Neutrophil (primary cell): ENCODE data around the gene RCAN3.
"Not testable (repeated sequence)": the region's sequence is repeated elsewhere in the genome, so short reads cannot be mapped to it uniquely, and the experiment has no call there.

Experiments used
- H3K27ac ChIP-seq: fragments of 200-600 bp; sonication (generic); 2 replicates; pipeline ENCODE4 v1.5.1; 2016; ENCODE audit warnings: mild to moderate bottlenecking, moderate library complexity
- H3K27me3 ChIP-seq: fragments of 200-600 bp; sonication (generic); 2 replicates; pipeline ENCODE4 v1.6.0; 2016; ENCODE audit warnings: mild to moderate bottlenecking
- H3K36me3 ChIP-seq: fragments of 200-600 bp; sonication (generic); 2 replicates; pipeline ENCODE4 v1.5.1; 2017
- H3K4me1 ChIP-seq, 2 experiments: fragments of 200-600 bp in 1 of 2; sonication (generic) in 1 of 2; 1 replicate in 1 of 2; 2 replicates in 1 of 2; pipeline versions ENCODE4 v1.5.1 to v1.6.1; 2013 to 2016; ENCODE audit warnings: low read depth in 1 of 2, low read length in 1 of 2, mild to moderate bottlenecking in 1 of 2, moderate library complexity in 1 of 2; ENCODE audit not compliant: control insufficient read depth in 1 of 2, insufficient read depth in 1 of 2
- H3K4me3 ChIP-seq, 2 experiments: fragments of 200-600 bp in 1 of 2; sonication (generic) in 1 of 2; 1 replicate in 1 of 2; 2 replicates in 1 of 2; pipeline ENCODE4 v1.5.1; 2013 to 2016; ENCODE audit warnings: low read depth in 1 of 2, low read length in 1 of 2, mild to moderate bottlenecking in 1 of 2, moderate library complexity in 1 of 2
- H3K9me3 ChIP-seq: fragments of 200-600 bp; sonication (generic); 2 replicates; pipeline ENCODE4 v1.5.1; 2016
- TF ChIP-seq, protein P1 (sequence below): fragments of 200-600 bp; sonication (generic); IDR thresholded peaks from 2 replicates; pipeline ENCODE4 v1.5.1; 2016; ENCODE audit warnings: antibody characterized with exemption

The RCAN3 gene

DNA sequence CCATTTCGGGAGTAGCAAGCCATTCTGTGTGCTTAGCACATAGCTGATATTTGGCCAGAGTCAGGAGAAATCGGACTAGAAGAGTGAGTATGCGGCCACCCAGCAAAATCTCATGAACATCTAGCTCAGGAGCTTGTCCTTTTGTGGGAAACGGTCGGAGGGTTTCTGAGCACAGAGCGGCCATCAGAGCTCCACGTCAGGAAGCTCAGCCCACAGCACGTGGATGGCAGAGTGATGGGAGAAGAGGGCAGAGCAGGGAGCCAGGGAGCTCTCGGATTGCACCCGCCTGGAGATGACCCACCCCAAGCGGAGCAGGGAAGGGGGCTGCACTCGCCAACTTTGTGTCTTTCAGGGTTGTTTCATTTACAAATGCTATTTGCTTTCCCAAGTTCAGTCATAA lies 13.9 kb downstream of the RCAN3 start:
- no peaks in the 10 kb centered on the region for H3K9me3 ChIP-seq
- H3K4me1 ChIP-seq = no peaks in the 10 kb centered on the region
- no peaks in the 10 kb centered on the region for H3K36me3 ChIP-seq

DNA sequence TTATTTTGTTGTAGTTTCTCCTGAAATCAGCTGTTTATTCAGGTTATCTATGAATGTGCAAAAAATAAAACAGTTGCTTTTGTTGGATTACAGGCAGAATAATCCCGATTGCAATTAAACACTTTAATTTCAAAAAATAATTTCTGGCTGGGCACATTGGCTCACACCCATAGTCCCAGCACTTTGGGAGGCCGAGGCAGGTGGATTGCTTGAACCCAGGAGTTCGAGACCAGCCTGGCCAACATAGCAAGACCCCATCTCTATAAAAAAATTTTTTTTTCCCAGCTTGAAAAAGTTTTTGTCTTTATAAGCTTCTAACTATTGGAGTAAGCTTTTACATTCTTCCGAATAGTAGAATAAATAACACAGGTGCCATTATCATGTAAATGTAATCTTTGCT lies 15.3 kb downstream of the RCAN3 start:
- Histone ChIP-seq H3K4me3 (no peak overlapping the region), H3K36me3 (no peaks in the 10 kb centered on the region), H3K27me3 (no peaks in the 10 kb centered on the region), H3K27ac (no peak overlapping the region), H3K4me1 (no peaks in the 10 kb centered on the region), H3K9me3 (no peaks in the 10 kb centered on the region)
- TF ChIP-seq, protein P1, sequence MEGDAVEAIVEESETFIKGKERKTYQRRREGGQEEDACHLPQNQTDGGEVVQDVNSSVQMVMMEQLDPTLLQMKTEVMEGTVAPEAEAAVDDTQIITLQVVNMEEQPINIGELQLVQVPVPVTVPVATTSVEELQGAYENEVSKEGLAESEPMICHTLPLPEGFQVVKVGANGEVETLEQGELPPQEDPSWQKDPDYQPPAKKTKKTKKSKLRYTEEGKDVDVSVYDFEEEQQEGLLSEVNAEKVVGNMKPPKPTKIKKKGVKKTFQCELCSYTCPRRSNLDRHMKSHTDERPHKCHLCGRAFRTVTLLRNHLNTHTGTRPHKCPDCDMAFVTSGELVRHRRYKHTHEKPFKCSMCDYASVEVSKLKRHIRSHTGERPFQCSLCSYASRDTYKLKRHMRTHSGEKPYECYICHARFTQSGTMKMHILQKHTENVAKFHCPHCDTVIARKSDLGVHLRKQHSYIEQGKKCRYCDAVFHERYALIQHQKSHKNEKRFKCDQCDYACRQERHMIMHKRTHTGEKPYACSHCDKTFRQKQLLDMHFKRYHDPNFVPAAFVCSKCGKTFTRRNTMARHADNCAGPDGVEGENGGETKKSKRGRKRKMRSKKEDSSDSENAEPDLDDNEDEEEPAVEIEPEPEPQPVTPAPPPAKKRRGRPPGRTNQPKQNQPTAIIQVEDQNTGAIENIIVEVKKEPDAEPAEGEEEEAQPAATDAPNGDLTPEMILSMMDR = no peak

More for the DNA sequence above, 13.9 kb downstream of the RCAN3 start:
- TF ChIP-seq, protein P1 = no peak
- Histone ChIP-seq H3K27me3 (no peaks in the 10 kb centered on the region), H3K27ac (no peak overlapping the region), H3K4me3 (no peak overlapping the region)

DNA sequence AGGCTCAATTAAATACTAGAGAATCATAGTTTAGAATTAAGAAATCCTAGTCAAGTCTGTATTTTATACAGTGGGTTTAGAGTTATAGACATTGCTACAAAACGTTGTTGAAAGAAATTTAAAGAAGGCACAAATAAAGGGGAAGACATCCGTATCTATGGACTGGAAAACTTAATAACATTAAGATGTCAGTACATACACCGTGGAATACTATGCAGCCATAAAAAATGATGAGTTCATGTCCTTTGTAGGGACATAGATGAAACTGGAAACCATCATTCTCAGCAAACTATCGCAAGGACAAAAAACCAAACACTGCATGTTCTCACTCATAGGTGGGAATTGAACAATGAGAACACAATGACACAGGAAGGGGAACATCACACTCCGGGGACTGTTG lies 17.6 kb downstream of the RCAN3 start:
- not testable (repeated sequence) for H3K27ac ChIP-seq, H3K9me3 ChIP-seq, H3K4me3 ChIP-seq, H3K4me1 ChIP-seq, H3K36me3 ChIP-seq, H3K27me3 ChIP-seq

DNA sequence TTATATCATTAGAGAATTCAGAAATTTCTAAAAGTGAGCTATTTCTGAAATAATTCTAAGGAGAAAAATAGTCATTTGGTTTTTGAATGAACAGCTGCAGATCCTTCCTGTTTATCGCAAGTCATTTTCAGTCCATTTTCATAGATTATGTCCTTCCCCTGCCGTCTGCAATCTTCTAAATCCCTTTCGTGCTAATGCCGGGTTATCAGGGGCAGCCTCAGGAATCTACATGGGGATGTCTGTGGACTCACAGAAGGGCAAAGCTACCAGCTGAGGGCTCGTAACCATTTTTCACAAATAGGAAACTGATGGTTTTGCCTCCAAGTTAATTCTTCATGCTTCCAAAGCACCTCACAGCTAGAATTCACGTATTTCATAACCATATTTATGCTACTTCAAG lies 23.0 kb downstream of the RCAN3 start:
- H3K27ac ChIP-seq = no peak overlapping the region
- TF ChIP-seq, protein P1 = no peak
- no peaks in the 10 kb centered on the region for H3K36me3 ChIP-seq
- H3K27me3 ChIP-seq = no peaks in the 10 kb centered on the region
- no peaks in the 10 kb centered on the region for H3K4me1 ChIP-seq
- no peak overlapping the region for H3K4me3 ChIP-seq
- no peaks in the 10 kb centered on the region for H3K9me3 ChIP-seq

DNA sequence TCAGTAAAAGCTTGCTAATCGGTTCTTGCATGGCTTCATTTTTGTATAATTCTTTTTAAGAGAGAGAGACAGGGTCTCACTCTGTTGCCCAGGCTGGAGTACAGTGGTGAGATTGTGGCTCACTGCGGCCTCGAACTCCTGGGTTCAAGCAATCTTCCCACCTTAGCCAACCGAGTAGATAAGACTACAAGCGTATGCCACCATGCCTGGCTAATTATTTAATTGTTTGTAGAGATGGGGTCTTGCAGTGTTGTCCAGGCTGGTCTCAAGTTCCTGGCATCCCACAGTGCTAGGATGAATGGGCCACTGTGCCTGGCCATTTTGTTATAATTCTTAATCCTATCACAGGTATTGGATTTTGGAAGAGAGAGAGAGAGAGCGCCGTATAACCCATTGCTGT lies 23.4 kb downstream of the RCAN3 start:
- Histone ChIP-seq H3K36me3 (no peaks in the 10 kb centered on the region), H3K27me3 (no peaks in the 10 kb centered on the region), H3K4me1 (no peaks in the 10 kb centered on the region), H3K4me3 (no peak overlapping the region), H3K9me3 (no peaks in the 10 kb centered on the region), H3K27ac (no peak overlapping the region)
- TF ChIP-seq, protein P1 = no peak

DNA sequence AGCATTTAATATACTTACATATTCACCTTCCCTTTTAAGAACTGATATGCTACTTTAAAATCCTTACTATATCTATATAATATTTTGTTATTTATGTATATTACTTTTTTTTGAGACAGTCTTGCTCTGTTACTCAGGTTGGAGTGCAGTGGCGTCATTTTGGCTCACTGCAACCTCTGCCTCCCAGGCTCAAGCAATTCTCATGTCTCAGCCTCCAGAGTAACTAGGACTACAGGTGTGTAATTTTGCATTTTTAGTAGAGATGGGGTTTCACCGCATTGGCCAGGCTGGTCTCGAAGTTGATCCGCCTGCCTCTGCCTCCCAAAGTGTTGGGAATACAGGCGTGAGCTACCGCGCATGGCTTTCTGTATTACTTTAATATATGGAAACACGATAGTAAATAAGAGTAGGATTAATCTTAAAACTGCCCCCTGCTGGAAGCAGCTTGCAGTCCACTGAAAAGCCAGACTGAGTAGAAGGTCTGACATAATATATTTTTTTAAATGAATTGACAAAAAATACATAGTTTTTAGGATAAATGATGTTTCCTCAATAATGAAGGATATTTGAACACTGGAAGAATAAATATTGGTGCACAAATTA lies 24.4 kb downstream of the RCAN3 start:
- H3K9me3 ChIP-seq = no peaks in the 10 kb centered on the region
- H3K4me1 ChIP-seq = no peaks in the 10 kb centered on the region
- no peaks in the 10 kb centered on the region for H3K36me3 ChIP-seq
- no peaks in the 10 kb centered on the region for H3K27me3 ChIP-seq
- TF ChIP-seq, protein P1 = no peak
- H3K4me3 ChIP-seq = no peak overlapping the region
- H3K27ac ChIP-seq = no peak overlapping the region
